Measurements from ENCODE around the gene CD7. TPM values are rescaled to one million over a fixed set of nuclear protein-coding genes. Genes with fewer than 3 reads are reported as not detected.

The CD7 gene
- total and polyA plus RNA-seq, 2 donors from 2014 or later = 1.0 to 9.2 TPM

DNA sequence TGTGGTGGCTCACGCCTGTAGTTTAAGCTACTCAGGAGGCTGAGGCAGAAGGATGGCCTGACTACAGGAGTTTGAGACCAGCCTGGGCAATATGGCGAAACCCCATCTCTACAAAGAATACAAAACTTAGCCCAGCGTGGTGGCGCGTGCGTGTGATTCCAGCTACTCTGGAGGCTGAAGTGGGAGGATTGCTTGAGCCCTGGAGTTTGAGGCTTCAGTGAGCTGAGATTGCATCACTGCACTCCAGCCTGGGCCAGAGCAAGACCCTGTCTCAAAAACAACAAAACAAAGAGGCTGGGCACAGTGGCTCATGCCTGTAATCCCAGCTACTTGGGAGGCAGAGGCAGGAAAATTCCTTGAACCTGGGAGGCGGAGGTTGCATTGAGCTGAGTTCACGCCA lies 36.9 kb downstream of the CD7 start:
- FAIRE-seq (no peak), DNase-seq (peak in 1 of 5 donors; percentile 41)
- Histone ChIP-seq H3K36me3 (ENCODE audit: control insufficient read depth in 2 of 3, insufficient read depth in 3 of 3, low read length in 3 of 3) (no peaks in the 10 kb centered on the region), H3K27me3 (ENCODE audit: control insufficient read depth, insufficient read depth, low read length) (no peaks in the 10 kb centered on the region), H3K4me1 (ENCODE audit: control insufficient read depth in 2 of 3, insufficient read depth in 2 of 3, low read depth in 1 of 3, low read length in 3 of 3) (peaks cover 0 to 14% (median 9%) of the 10 kb centered on the region in 3 donors), H3K4me3 (ENCODE audit: low read length in 3 of 3) (no peak overlapping the region), H3K9me3 (ENCODE audit: control insufficient read depth in 2 of 3, insufficient read depth in 1 of 3, low read length in 3 of 3) (no peaks in the 10 kb centered on the region), H3K27ac (ENCODE audit: low read depth in 2 of 2, low read length in 2 of 2) (no peak overlapping the region), H3K9ac (ENCODE audit: low read length in 3 of 3) (no peak overlapping the region)
- intact Hi-C loops (cut with DNase I) = no loop called here
- TF ChIP-seq, protein P1, sequence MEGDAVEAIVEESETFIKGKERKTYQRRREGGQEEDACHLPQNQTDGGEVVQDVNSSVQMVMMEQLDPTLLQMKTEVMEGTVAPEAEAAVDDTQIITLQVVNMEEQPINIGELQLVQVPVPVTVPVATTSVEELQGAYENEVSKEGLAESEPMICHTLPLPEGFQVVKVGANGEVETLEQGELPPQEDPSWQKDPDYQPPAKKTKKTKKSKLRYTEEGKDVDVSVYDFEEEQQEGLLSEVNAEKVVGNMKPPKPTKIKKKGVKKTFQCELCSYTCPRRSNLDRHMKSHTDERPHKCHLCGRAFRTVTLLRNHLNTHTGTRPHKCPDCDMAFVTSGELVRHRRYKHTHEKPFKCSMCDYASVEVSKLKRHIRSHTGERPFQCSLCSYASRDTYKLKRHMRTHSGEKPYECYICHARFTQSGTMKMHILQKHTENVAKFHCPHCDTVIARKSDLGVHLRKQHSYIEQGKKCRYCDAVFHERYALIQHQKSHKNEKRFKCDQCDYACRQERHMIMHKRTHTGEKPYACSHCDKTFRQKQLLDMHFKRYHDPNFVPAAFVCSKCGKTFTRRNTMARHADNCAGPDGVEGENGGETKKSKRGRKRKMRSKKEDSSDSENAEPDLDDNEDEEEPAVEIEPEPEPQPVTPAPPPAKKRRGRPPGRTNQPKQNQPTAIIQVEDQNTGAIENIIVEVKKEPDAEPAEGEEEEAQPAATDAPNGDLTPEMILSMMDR (IDR thresholded peaks at IDR 0.05; ENCODE audit: borderline replicate concordance, extremely low read depth, insufficient read depth) = no peak

DNA sequence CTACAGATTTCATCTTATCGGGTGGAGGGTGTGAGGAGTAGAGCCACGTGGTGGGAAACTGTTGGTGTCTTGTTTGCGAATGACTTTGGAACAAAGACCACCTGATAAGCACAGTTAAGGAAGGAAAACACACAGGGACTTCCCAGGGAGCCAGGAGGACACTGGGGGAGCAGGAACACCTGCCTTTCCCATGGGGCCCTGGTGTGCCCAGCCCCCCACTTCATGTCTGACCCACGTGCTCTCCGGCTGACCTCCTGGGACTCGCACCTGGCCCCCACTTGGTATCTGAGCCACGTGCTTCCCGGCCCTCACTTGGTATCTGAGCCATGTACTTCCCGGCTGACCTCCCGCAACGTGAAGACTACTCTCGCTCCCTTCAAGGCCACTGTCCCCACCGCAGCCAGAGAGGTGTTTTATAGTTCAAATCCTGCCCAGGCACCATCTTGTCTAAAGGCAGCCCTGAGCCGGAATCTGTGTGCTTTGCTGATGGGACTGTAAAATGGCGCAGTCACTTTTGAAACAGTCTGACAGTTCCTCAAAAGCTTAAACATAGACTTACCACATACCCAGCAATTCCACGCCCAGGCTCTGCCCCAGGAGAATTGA lies 38.5 kb downstream of the CD7 start:
- H3K4me3 ChIP-seq (ENCODE audit: low read length in 3 of 3) = no peak overlapping the region
- H3K27me3 ChIP-seq (ENCODE audit: control insufficient read depth, insufficient read depth, low read length) = no peaks in the 10 kb centered on the region
- H3K27ac ChIP-seq (ENCODE audit: low read depth in 2 of 2, low read length in 2 of 2) = no peak overlapping the region
- intact Hi-C loops (cut with DNase I) = no loop called here
- TF ChIP-seq, protein P1 (IDR thresholded peaks at IDR 0.05; ENCODE audit: borderline replicate concordance, extremely low read depth, insufficient read depth) = no peak
- H3K4me1 ChIP-seq (ENCODE audit: control insufficient read depth in 2 of 3, insufficient read depth in 2 of 3, low read depth in 1 of 3, low read length in 3 of 3) = peaks cover 0 to 19% (median 9%) of the 10 kb centered on the region in 3 donors
- H3K36me3 ChIP-seq (ENCODE audit: control insufficient read depth in 2 of 3, insufficient read depth in 3 of 3, low read length in 3 of 3) = no peaks in the 10 kb centered on the region
- no peak overlapping the region for H3K9ac ChIP-seq (ENCODE audit: low read length in 3 of 3)
- DNase-seq (peak in 1 of 5 donors; percentile 45), FAIRE-seq (no peak)
- no peaks in the 10 kb centered on the region for H3K9me3 ChIP-seq (ENCODE audit: control insufficient read depth in 2 of 3, insufficient read depth in 1 of 3, low read length in 3 of 3)

DNA sequence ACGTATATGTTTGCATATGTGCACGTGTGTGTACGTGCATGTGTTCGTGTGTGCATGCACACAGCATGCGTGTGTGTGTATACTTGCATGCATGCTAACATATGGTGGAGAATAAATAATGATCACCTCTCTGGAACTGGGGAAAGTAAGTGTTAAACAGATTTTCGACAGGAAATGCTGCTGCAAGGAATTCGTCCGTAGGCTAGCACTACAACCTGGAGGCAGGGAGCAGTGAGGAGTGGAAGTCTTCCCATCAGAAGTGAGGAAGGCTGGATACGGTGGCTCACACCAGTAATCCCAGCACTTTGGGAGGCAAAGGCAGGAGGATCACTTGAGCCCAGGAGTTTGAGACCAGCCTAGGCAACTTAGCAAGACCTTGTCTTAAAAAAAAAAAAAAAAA lies 39.1 kb downstream of the CD7 start:
- TF ChIP-seq, protein P1 (IDR thresholded peaks at IDR 0.05; ENCODE audit: borderline replicate concordance, extremely low read depth, insufficient read depth) = no peak
- no peak overlapping the region for H3K4me3 ChIP-seq (ENCODE audit: low read length in 3 of 3)
- DNase-seq (peak in 1 of 5 donors; percentile 4), FAIRE-seq (no peak)
- H3K4me1 ChIP-seq (ENCODE audit: control insufficient read depth in 2 of 3, insufficient read depth in 2 of 3, low read depth in 1 of 3, low read length in 3 of 3) = peaks cover 0 to 20% (median 9%) of the 10 kb centered on the region in 3 donors
- no peak overlapping the region for H3K27ac ChIP-seq (ENCODE audit: low read depth in 2 of 2, low read length in 2 of 2)
- intact Hi-C loops (cut with DNase I) = no loop called here
- H3K27me3 ChIP-seq (ENCODE audit: control insufficient read depth, insufficient read depth, low read length) = no peaks in the 10 kb centered on the region
- H3K36me3 ChIP-seq (ENCODE audit: control insufficient read depth in 2 of 3, insufficient read depth in 3 of 3, low read length in 3 of 3) = no peaks in the 10 kb centered on the region
- no peaks in the 10 kb centered on the region for H3K9me3 ChIP-seq (ENCODE audit: control insufficient read depth in 2 of 3, insufficient read depth in 1 of 3, low read length in 3 of 3)
- peak overlapping the region in 1 of 3 donors; percentile 7 for H3K9ac ChIP-seq (ENCODE audit: low read length in 3 of 3)
